ENCODE data around the gene KCNA1. TPM values are rescaled to one million over a fixed set of nuclear protein-coding genes. Genes with fewer than 3 reads are reported as not detected.

Gene KCNA1
- total and polyA plus RNA-seq, 8 donors: 0.15 to 5.4 (median 1.9) TPM; not detected in 4

DNA sequence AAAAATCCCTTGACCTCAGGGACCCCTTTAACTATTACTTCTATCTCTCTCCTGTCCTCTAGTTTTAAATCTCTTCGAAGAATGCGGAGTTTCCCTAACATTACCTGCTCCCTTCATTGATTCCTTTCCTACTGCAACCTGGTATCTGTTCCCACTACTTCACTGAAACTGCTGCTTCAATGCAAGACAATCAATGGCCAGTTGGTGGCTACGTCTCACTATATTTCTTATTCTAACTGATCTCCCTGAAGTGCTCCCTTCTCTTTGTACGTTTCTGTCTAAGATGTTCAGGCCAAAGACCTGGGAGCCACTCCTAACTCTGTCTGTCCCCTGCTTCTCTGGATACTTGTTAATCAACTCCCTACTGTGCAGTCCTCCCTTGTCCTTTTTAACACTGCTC is 10.3 kb upstream of the KCNA1 start:
- no peaks in the 10 kb centered on the region for H3K36me3 ChIP-seq
- peak in 1 of 2 donors; percentile 18 for DNase-seq
- TF ChIP-seq, protein P1, sequence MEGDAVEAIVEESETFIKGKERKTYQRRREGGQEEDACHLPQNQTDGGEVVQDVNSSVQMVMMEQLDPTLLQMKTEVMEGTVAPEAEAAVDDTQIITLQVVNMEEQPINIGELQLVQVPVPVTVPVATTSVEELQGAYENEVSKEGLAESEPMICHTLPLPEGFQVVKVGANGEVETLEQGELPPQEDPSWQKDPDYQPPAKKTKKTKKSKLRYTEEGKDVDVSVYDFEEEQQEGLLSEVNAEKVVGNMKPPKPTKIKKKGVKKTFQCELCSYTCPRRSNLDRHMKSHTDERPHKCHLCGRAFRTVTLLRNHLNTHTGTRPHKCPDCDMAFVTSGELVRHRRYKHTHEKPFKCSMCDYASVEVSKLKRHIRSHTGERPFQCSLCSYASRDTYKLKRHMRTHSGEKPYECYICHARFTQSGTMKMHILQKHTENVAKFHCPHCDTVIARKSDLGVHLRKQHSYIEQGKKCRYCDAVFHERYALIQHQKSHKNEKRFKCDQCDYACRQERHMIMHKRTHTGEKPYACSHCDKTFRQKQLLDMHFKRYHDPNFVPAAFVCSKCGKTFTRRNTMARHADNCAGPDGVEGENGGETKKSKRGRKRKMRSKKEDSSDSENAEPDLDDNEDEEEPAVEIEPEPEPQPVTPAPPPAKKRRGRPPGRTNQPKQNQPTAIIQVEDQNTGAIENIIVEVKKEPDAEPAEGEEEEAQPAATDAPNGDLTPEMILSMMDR (IDR thresholded peaks at IDR 0.05): peak in 1 of 7 experiments; percentile 6
- TF ChIP-seq POLR2AphosphoS5 (IDR thresholded peaks at IDR 0.05): no peak
- H3K4me1 ChIP-seq: no peaks in the 10 kb centered on the region
- intact Hi-C loops (cut with DNase I; ENCODE audit: low total_unique reads): no loop called here
- peaks cover 0 to 23% (median 1%) of the 10 kb centered on the region in 3 donors for H3K27me3 ChIP-seq
- 43 to 50% (median 48%) methylated on average over 4 of the region's 4 CpGs for WGBS, 5 donors
- no peak overlapping the region for H3K4me3 ChIP-seq
- no peak overlapping the region for H3K27ac ChIP-seq
- H3K9me3 ChIP-seq: no peaks in the 10 kb centered on the region

- intact Hi-C loops (cut with DNase I; ENCODE audit: low total_unique reads): no loop called here
- 74 to 83% (median 81%) methylated on average over 5 of the region's 5 CpGs for WGBS, 5 donors
- Histone ChIP-seq H3K36me3 (no peaks in the 10 kb centered on the region), H3K9me3 (no peaks in the 10 kb centered on the region), H3K4me1 (no peaks in the 10 kb centered on the region), H3K27me3 (peaks cover 0 to 31% (median 10%) of the 10 kb centered on the region in 3 donors), H3K27ac (no peak overlapping the region), H3K4me3 (no peak overlapping the region)
- TF ChIP-seq, protein P1 (IDR thresholded peaks at IDR 0.05): no peak
- TF ChIP-seq EP300 (IDR thresholded peaks at IDR 0.05) (no peak), POLR2A (IDR thresholded peaks at IDR 0.05) (no peak), POLR2AphosphoS5 (IDR thresholded peaks at IDR 0.05) (no peak)
- no peak for DNase-seq
Measured at GRCh38 chr12:4900327-4900726, 9.4 kb upstream of the KCNA1 start.

GRCh38 chr12:4905316-4905715 is 4.4 kb upstream of the KCNA1 start:
- Histone ChIP-seq H3K27ac (no peak overlapping the region), H3K27me3 (peaks cover 11 to 73% (median 43%) of the 10 kb centered on the region in 3 donors), H3K9me3 (no peaks in the 10 kb centered on the region), H3K4me1 (peaks cover 8 to 19% (median 18%) of the 10 kb centered on the region in 4 donors), H3K4me3 (no peak overlapping the region), H3K36me3 (no peaks in the 10 kb centered on the region)
- DNase-seq: no peak
- intact Hi-C loops (cut with DNase I; ENCODE audit: low total_unique reads): no loop called here
- no peak for TF ChIP-seq POLR2AphosphoS5 (IDR thresholded peaks at IDR 0.05)
- TF ChIP-seq, protein P1 (IDR thresholded peaks at IDR 0.05): no peak
- TF ChIP-seq EP300 (IDR thresholded peaks at IDR 0.05): no peak
- TF ChIP-seq POLR2A (IDR thresholded peaks at IDR 0.05): no peak

- Histone ChIP-seq H3K36me3 (no peaks in the 10 kb centered on the region), H3K9me3 (no peaks in the 10 kb centered on the region), H3K27ac (no peak overlapping the region), H3K27me3 (peaks cover 11 to 99% (median 60%) of the 10 kb centered on the region in 3 donors), H3K4me1 (peaks cover 16 to 31% (median 28%) of the 10 kb centered on the region in 4 donors), H3K4me3 (peak overlapping the region; percentile 48 to 54 (median 51))
- intact Hi-C loops (cut with DNase I; ENCODE audit: low total_unique reads): no loop called here
- 4 to 6% (median 4%) methylated on average over 13 to 31 of the region's 31 CpGs for WGBS, 5 donors
- TF ChIP-seq POLR2AphosphoS5 (IDR thresholded peaks at IDR 0.05) (no peak), EP300 (IDR thresholded peaks at IDR 0.05) (no peak), POLR2A (IDR thresholded peaks at IDR 0.05) (no peak)
- TF ChIP-seq, protein P1 (IDR thresholded peaks at IDR 0.05): no peak
- DNase-seq: peak in 1 of 2 donors; percentile 61
Measured at GRCh38 chr12:4908684-4909409, 858 bp upstream of the KCNA1 start.
